PC-9 (cell line): Measurements from ENCODE around the gene MFAP2.

Experiments used
- CTCF ChIP-seq: fragments of 200-600 bp; sonication (generic); conservative IDR thresholded peaks from 2 replicates; pipeline ENCODE4 v1.6.1; 2017; ENCODE audit warnings: mixed run types, antibody characterized with exemption, mild to moderate bottlenecking, moderate library complexity
- EZH2 ChIP-seq: fragments of 200-600 bp; sonication (generic); IDR thresholded peaks from 2 replicates; pipeline ENCODE4 v1.8.0; 2017; ENCODE audit warnings: antibody characterized with exemption, low read depth

- no peak for TF ChIP-seq CTCF
- TF ChIP-seq EZH2: no peak
Observed at GRCh38 chr1:16988210-16988609, 7.8 kb upstream of the MFAP2 start.
